IPS-20b (cell line): ENCODE data around the gene CLEC14A.

ENCODE experiments used
- H3K27ac ChIP-seq: one replicate; pipeline ENCODE4 v1.5.1; 2013; ENCODE audit warnings: low read length
- H3K27me3 ChIP-seq: 2 replicates; pipeline ENCODE4 v1.6.1; 2013; ENCODE audit warnings: mild to moderate bottlenecking, low read length, inconsistent platforms; ENCODE audit not compliant: insufficient read depth
- H3K36me3 ChIP-seq: 2 replicates; pipeline ENCODE4 v1.6.1; 2013; ENCODE audit warnings: low read depth, mild to moderate bottlenecking, inconsistent platforms, low read length, moderate library complexity; ENCODE audit not compliant: insufficient read depth
- H3K4me1 ChIP-seq: 2 replicates; pipeline ENCODE4 v1.6.1; 2013; ENCODE audit warnings: mild to moderate bottlenecking, control low read depth, inconsistent platforms, low read length, moderate library complexity; ENCODE audit not compliant: insufficient read depth
- H3K4me3 ChIP-seq: 2 replicates; pipeline ENCODE4 v1.5.1; 2013; ENCODE audit warnings: mild to moderate bottlenecking, low read length, inconsistent platforms
- H3K9ac ChIP-seq: 2 replicates; pipeline ENCODE4 v1.6.1; 2013; ENCODE audit warnings: low read depth, mild to moderate bottlenecking, inconsistent platforms, low read length, moderate library complexity
- H3K9me3 ChIP-seq: 2 replicates; pipeline ENCODE4 v1.6.1; 2013; ENCODE audit warnings: mild to moderate bottlenecking, low read depth, low read length, inconsistent platforms; ENCODE audit not compliant: insufficient read depth

Gene CLEC14A

GRCh38 chr14:38243696-38244240 is 12.1 kb downstream of the CLEC14A start:
- no peaks in the 10 kb centered on the region for H3K4me1 ChIP-seq
- no peak overlapping the region for H3K27ac ChIP-seq
- H3K36me3 ChIP-seq, result no peaks in the 10 kb centered on the region
- H3K27me3 ChIP-seq, result peaks cover 28% of the 10 kb centered on the region; the same call in 1 of the 2 replicates
- H3K4me3 ChIP-seq, result no peak overlapping the region
- H3K9ac ChIP-seq, result no peak overlapping the region
- no peaks in the 10 kb centered on the region for H3K9me3 ChIP-seq

- peaks cover 21% of the 10 kb centered on the region; the same call in 1 of the 2 replicates for H3K27me3 ChIP-seq
- no peak overlapping the region for H3K27ac ChIP-seq
Observed at GRCh38 chr14:38238878-38239277, 17.0 kb downstream of the CLEC14A start.

GRCh38 chr14:38238332-38238731 is 17.6 kb downstream of the CLEC14A start:
- Histone ChIP-seq H3K27ac (no peak overlapping the region), H3K4me3 (no peak overlapping the region), H3K9me3 (no peaks in the 10 kb centered on the region), H3K36me3 (no peaks in the 10 kb centered on the region), H3K4me1 (no peaks in the 10 kb centered on the region), H3K9ac (no peak overlapping the region), H3K27me3 (peaks cover 26% of the 10 kb centered on the region)

More at GRCh38 chr14:38238878-38239277, 17.0 kb downstream of the CLEC14A start:
- no peaks in the 10 kb centered on the region for H3K9me3 ChIP-seq
- no peak overlapping the region for H3K4me3 ChIP-seq
- no peak overlapping the region for H3K9ac ChIP-seq
- no peaks in the 10 kb centered on the region for H3K4me1 ChIP-seq
- H3K36me3 ChIP-seq, result no peaks in the 10 kb centered on the region

- H3K9ac ChIP-seq, result no peak overlapping the region
- H3K36me3 ChIP-seq, result no peaks in the 10 kb centered on the region
- H3K9me3 ChIP-seq, result no peaks in the 10 kb centered on the region
- H3K4me3 ChIP-seq, result no peak overlapping the region
- no peak overlapping the region for H3K27ac ChIP-seq
- peaks cover 30% of the 10 kb centered on the region for H3K27me3 ChIP-seq
- no peaks in the 10 kb centered on the region for H3K4me1 ChIP-seq
Observed at GRCh38 chr14:38233218-38233617, 22.7 kb downstream of the CLEC14A start.

- no peak overlapping the region for H3K4me3 ChIP-seq
- H3K9ac ChIP-seq, result no peak overlapping the region
- peaks cover 4% of the 10 kb centered on the region; the same call in 1 of the 2 replicates for H3K4me1 ChIP-seq
- H3K27me3 ChIP-seq, result peaks cover 6% of the 10 kb centered on the region; the same call in 1 of the 2 replicates
- H3K27ac ChIP-seq, result no peak overlapping the region
- H3K36me3 ChIP-seq, result no peaks in the 10 kb centered on the region
- H3K9me3 ChIP-seq, result no peaks in the 10 kb centered on the region
Observed at GRCh38 chr14:38226366-38226765, 29.5 kb downstream of the CLEC14A start.

GRCh38 chr14:38225946-38226345 is 29.9 kb downstream of the CLEC14A start:
- peaks cover 2% of the 10 kb centered on the region; the same call in 1 of the 2 replicates for H3K27me3 ChIP-seq
- no peak overlapping the region for H3K9ac ChIP-seq
- H3K9me3 ChIP-seq, result no peaks in the 10 kb centered on the region
- H3K27ac ChIP-seq, result no peak overlapping the region
- peaks cover 8% of the 10 kb centered on the region; the same call in 1 of the 2 replicates for H3K4me1 ChIP-seq
- H3K4me3 ChIP-seq, result no peak overlapping the region
- no peaks in the 10 kb centered on the region for H3K36me3 ChIP-seq

GRCh38 chr14:38224338-38224737 is 31.6 kb downstream of the CLEC14A start:
- Histone ChIP-seq H3K4me3 (no peak overlapping the region), H3K4me1 (peaks cover 14% of the 10 kb centered on the region; the same call in 1 of the 2 replicates), H3K27me3 (peaks cover 16% of the 10 kb centered on the region), H3K27ac (no peak overlapping the region), H3K9me3 (no peaks in the 10 kb centered on the region), H3K9ac (no peak overlapping the region), H3K36me3 (no peaks in the 10 kb centered on the region)

- H3K4me1 ChIP-seq, result peaks cover 14% of the 10 kb centered on the region; the same call in 1 of the 2 replicates
- peaks cover 44% of the 10 kb centered on the region for H3K27me3 ChIP-seq
- no peak overlapping the region for H3K9ac ChIP-seq
- H3K4me3 ChIP-seq, result no peak overlapping the region
- H3K36me3 ChIP-seq, result no peaks in the 10 kb centered on the region
- H3K27ac ChIP-seq, result no peak overlapping the region
- no peaks in the 10 kb centered on the region for H3K9me3 ChIP-seq
Observed at GRCh38 chr14:38221077-38221476, 34.8 kb downstream of the CLEC14A start.

GRCh38 chr14:38217553-38217952 is 38.3 kb downstream of the CLEC14A start:
- Histone ChIP-seq H3K4me1 (peaks cover 18% of the 10 kb centered on the region; the same call in 1 of the 2 replicates), H3K9me3 (no peaks in the 10 kb centered on the region), H3K27ac (no peak overlapping the region), H3K9ac (no peak overlapping the region), H3K4me3 (no peak overlapping the region), H3K27me3 (peaks cover 78% of the 10 kb centered on the region), H3K36me3 (no peaks in the 10 kb centered on the region)

GRCh38 chr14:38213001-38213400 is 42.9 kb downstream of the CLEC14A start:
- H3K27me3 ChIP-seq, result peaks cover 98% of the 10 kb centered on the region
- H3K36me3 ChIP-seq, result no peaks in the 10 kb centered on the region
- no peak overlapping the region for H3K27ac ChIP-seq
- H3K4me3 ChIP-seq, result no peak overlapping the region
- H3K9ac ChIP-seq, result no peak overlapping the region
- peaks cover 8% of the 10 kb centered on the region; the same call in 1 of the 2 replicates for H3K4me1 ChIP-seq
- 0 out of 2 replicates have a peak, but pooled peaks cover 2% of the 10 kb centered on the region for H3K9me3 ChIP-seq

GRCh38 chr14:38212111-38212510 is 43.8 kb downstream of the CLEC14A start:
- Histone ChIP-seq H3K27ac (no peak overlapping the region), H3K27me3 (peaks cover 98% of the 10 kb centered on the region), H3K4me3 (no peak overlapping the region)

GRCh38 chr14:38211255-38211735 is 44.6 kb downstream of the CLEC14A start:
- Histone ChIP-seq H3K4me3 (peak overlapping the region; percentile 23; the same call in 1 of the 2 replicates), H3K4me1 (peaks cover 8% of the 10 kb centered on the region; the same call in 1 of the 2 replicates), H3K9ac (no peak overlapping the region), H3K27me3 (peaks cover 98% of the 10 kb centered on the region), H3K27ac (no peak overlapping the region), H3K9me3 (0 out of 2 replicates have a peak, but pooled peaks cover 2% of the 10 kb centered on the region), H3K36me3 (no peaks in the 10 kb centered on the region)

More at GRCh38 chr14:38212111-38212510, 43.8 kb downstream of the CLEC14A start:
- Histone ChIP-seq H3K9me3 (0 out of 2 replicates have a peak, but pooled peaks cover 2% of the 10 kb centered on the region), H3K36me3 (no peaks in the 10 kb centered on the region), H3K9ac (no peak overlapping the region), H3K4me1 (peaks cover 8% of the 10 kb centered on the region; the same call in 1 of the 2 replicates)
